Activated naive CD4-positive, alpha-beta T cell (primary cell): ENCODE measurements around the gene DUOXA1.
"Not testable (repeated sequence)": the region's sequence is repeated elsewhere in the genome, so short reads cannot be mapped to it uniquely, and the experiment has no call there.

Experiments used
- DNase-seq, 4 experiments: peaks; one replicate each; lab custom pipeline; 2025; lab: John Stamatoyannopoulos, UW

DUOXA1 gene

GRCh38 chr15:45113380-45113990 is 16.2 kb downstream of the DUOXA1 start:
- no peak for DNase-seq

- DNase-seq = no peak
Measured at GRCh38 chr15:45112591-45113379, 16.9 kb downstream of the DUOXA1 start.

- DNase-seq = no peak
Measured at GRCh38 chr15:45112143-45112590, 17.5 kb downstream of the DUOXA1 start.

- no peak for DNase-seq
Measured at GRCh38 chr15:45111390-45112142, 18.1 kb downstream of the DUOXA1 start.

GRCh38 chr15:45110256-45110820 is 19.3 kb downstream of the DUOXA1 start:
- no peak for DNase-seq

GRCh38 chr15:45107941-45108630 is 21.6 kb downstream of the DUOXA1 start:
- no peak for DNase-seq

GRCh38 chr15:45106002-45106790 is 23.5 kb downstream of the DUOXA1 start:
- no peak for DNase-seq

- DNase-seq = no peak
Measured at GRCh38 chr15:45105586-45105985, 24.1 kb downstream of the DUOXA1 start.

GRCh38 chr15:45104170-45104569 is 25.5 kb downstream of the DUOXA1 start:
- DNase-seq = not testable (repeated sequence)

- no peak for DNase-seq
Measured at GRCh38 chr15:45102226-45102625, 27.5 kb downstream of the DUOXA1 start.

- DNase-seq = no peak
Measured at GRCh38 chr15:45101749-45102148, 27.9 kb downstream of the DUOXA1 start.

GRCh38 chr15:45100884-45101625 is 28.6 kb downstream of the DUOXA1 start:
- DNase-seq = no peak

GRCh38 chr15:45099549-45100165 is 30.0 kb downstream of the DUOXA1 start:
- DNase-seq = no peak

- DNase-seq = no peak
Measured at GRCh38 chr15:45097466-45097865, 32.2 kb downstream of the DUOXA1 start.

GRCh38 chr15:45095661-45096060 is 34.0 kb downstream of the DUOXA1 start:
- no peak for DNase-seq

GRCh38 chr15:45094358-45094730 is 35.3 kb downstream of the DUOXA1 start:
- no peak for DNase-seq

- DNase-seq = no peak
Measured at GRCh38 chr15:45093622-45094357, 35.9 kb downstream of the DUOXA1 start.

GRCh38 chr15:45093013-45093412 is 36.7 kb downstream of the DUOXA1 start:
- no peak for DNase-seq

- DNase-seq = no peak
Measured at GRCh38 chr15:45091576-45091975, 38.1 kb downstream of the DUOXA1 start.
